Measurements from ENCODE around the gene AS3MT. TPM values are rescaled to one million over a fixed set of nuclear protein-coding genes. Genes with fewer than 3 reads are reported as not detected.
"Not testable (repeated sequence)": the region's sequence is repeated elsewhere in the genome, so short reads cannot be mapped to it uniquely, and the experiment has no call there.

Gene AS3MT
- total RNA-seq: 11.9 TPM
- 10 to 100 TPM in 6 of 8 donors, 1 to 10 TPM in 2; 8.3 to 15.3 (median 11.6) TPM for polyA plus RNA-seq (ENCODE audit: insufficient read depth in 1 of 8, insufficient read length in 8 of 8, low replicate concordance in 1 of 8)
- long read RNA-seq, donor 1: 0 reads
- long read RNA-seq, donor 2: 0 reads
- long read RNA-seq, donor 3: 0 reads
- long read RNA-seq, donor 4: 0 reads
- long read RNA-seq, donor 5, transcript AS3MT-201 (11 exons, 2,404 nt): major isoform, 10 of 10 reads
- long read RNA-seq, donor 5, partial matches to known transcripts: 0 of 10 reads
- long read RNA-seq, donor 5, other reads (novel, unspliced or antisense): 0 of 10 reads
- long read RNA-seq, donor 6, partial matches to known transcripts: 0 of 2 reads
- long read RNA-seq, donor 6, other reads (novel, unspliced or antisense): 0 of 2 reads
- long read RNA-seq, donor 7, partial matches to known transcripts: 0 of 2 reads
- long read RNA-seq, donor 7, other reads (novel, unspliced or antisense): 0 of 2 reads
- long read RNA-seq, donor 8, partial matches to known transcripts: 7 of 8 reads
- long read RNA-seq, donor 8, other reads (novel, unspliced or antisense): 0 of 8 reads
- long read RNA-seq, donor 9, partial matches to known transcripts: 13 of 16 reads
- long read RNA-seq, donor 9, other reads (novel, unspliced or antisense): 0 of 16 reads
- long read RNA-seq, donor 10, partial matches to known transcripts: 10 of 10 reads
- long read RNA-seq, donor 10, other reads (novel, unspliced or antisense): 0 of 10 reads
- long read RNA-seq, donor 11, partial matches to known transcripts: 0 of 2 reads
- long read RNA-seq, donor 11, other reads (novel, unspliced or antisense): 0 of 2 reads

- Histone ChIP-seq H3K4me3 (ENCODE audit: low read length) (peak within 1 kb of the TSS; percentile 62), H3K27me3 (ENCODE audit: control insufficient read depth, insufficient read depth, low read length) (peaks cover 2% of the 10 kb centered on the region), H3K4me1 (ENCODE audit: control insufficient read depth, insufficient read depth, low read length) (peaks cover 9% of the 10 kb centered on the region), H3K27ac (ENCODE audit: low read length) (peak within 1 kb of the TSS; percentile 55), H3K36me3 (ENCODE audit: control insufficient read depth, insufficient read depth, low read length) (no peaks in the 10 kb centered on the region), H3K9me3 (replicated peaks; ENCODE audit: control insufficient read depth, low read depth, low read length) (no peaks in the 10 kb centered on the region)
- WGBS (ENCODE audit: insufficient coverage): 1% methylated on average over 43 of the region's 63 CpGs
- peak; percentile 78 for DNase-seq
These were observed at the start of gene AS3MT for GRCh38 chr10:102869258-102870198. Gene AS3MT (plus strand): TSS chr10:102869470. CDS start chr10:102869593, 123 bp downstream.

GRCh38 chr10:102820008-102820407 is 49.3 kb upstream of the AS3MT start:
- H3K9me3 ChIP-seq (replicated peaks; ENCODE audit: control insufficient read depth, low read depth, low read length); H3K4me3 ChIP-seq (ENCODE audit: low read length); H3K27me3 ChIP-seq (ENCODE audit: control insufficient read depth, insufficient read depth, low read length); H3K27ac ChIP-seq (ENCODE audit: low read length); DNase-seq: not testable (repeated sequence)
- 100% methylated on average over 1 of the region's 5 CpGs for WGBS (ENCODE audit: insufficient coverage)
- H3K36me3 ChIP-seq (ENCODE audit: control insufficient read depth, insufficient read depth, low read length): peaks cover 11% of the 10 kb centered on the region
- H3K4me1 ChIP-seq (ENCODE audit: control insufficient read depth, insufficient read depth, low read length): peaks cover 26% of the 10 kb centered on the region

GRCh38 chr10:102822222-102822621 is 47.0 kb upstream of the AS3MT start:
- H3K4me3 ChIP-seq (ENCODE audit: low read length): no peak overlapping the region
- no peaks in the 10 kb centered on the region for H3K9me3 ChIP-seq (replicated peaks; ENCODE audit: control insufficient read depth, low read depth, low read length)
- 83% methylated on average over 8 of the region's 12 CpGs for WGBS (ENCODE audit: insufficient coverage)
- H3K4me1 ChIP-seq (ENCODE audit: control insufficient read depth, insufficient read depth, low read length): peaks cover 7% of the 10 kb centered on the region
- H3K27ac ChIP-seq (ENCODE audit: low read length): no peak overlapping the region
- no peaks in the 10 kb centered on the region for H3K36me3 ChIP-seq (ENCODE audit: control insufficient read depth, insufficient read depth, low read length)
- DNase-seq: no peak
- H3K27me3 ChIP-seq (ENCODE audit: control insufficient read depth, insufficient read depth, low read length): no peaks in the 10 kb centered on the region

GRCh38 chr10:102824664-102825063 is 44.6 kb upstream of the AS3MT start:
- 88% methylated on average over 2 of the region's 4 CpGs for WGBS (ENCODE audit: insufficient coverage)

GRCh38 chr10:102826148-102826796 is 43.0 kb upstream of the AS3MT start:
- no peak for DNase-seq
- WGBS (ENCODE audit: insufficient coverage): 95% methylated on average over 6 of the region's 9 CpGs
- Histone ChIP-seq H3K4me1 (ENCODE audit: control insufficient read depth, insufficient read depth, low read length) (no peaks in the 10 kb centered on the region), H3K9me3 (replicated peaks; ENCODE audit: control insufficient read depth, low read depth, low read length) (no peaks in the 10 kb centered on the region), H3K27ac (ENCODE audit: low read length) (no peak overlapping the region), H3K36me3 (ENCODE audit: control insufficient read depth, insufficient read depth, low read length) (no peaks in the 10 kb centered on the region), H3K4me3 (ENCODE audit: low read length) (no peak overlapping the region), H3K27me3 (ENCODE audit: control insufficient read depth, insufficient read depth, low read length) (peaks cover 2% of the 10 kb centered on the region)

More at GRCh38 chr10:102824664-102825063, 44.6 kb upstream of the AS3MT start:
- H3K36me3 ChIP-seq (ENCODE audit: control insufficient read depth, insufficient read depth, low read length): no peaks in the 10 kb centered on the region
- H3K27ac ChIP-seq (ENCODE audit: low read length): no peak overlapping the region
- no peaks in the 10 kb centered on the region for H3K27me3 ChIP-seq (ENCODE audit: control insufficient read depth, insufficient read depth, low read length)
- H3K9me3 ChIP-seq (replicated peaks; ENCODE audit: control insufficient read depth, low read depth, low read length): no peaks in the 10 kb centered on the region
- no peaks in the 10 kb centered on the region for H3K4me1 ChIP-seq (ENCODE audit: control insufficient read depth, insufficient read depth, low read length)
- no peak for DNase-seq
- no peak overlapping the region for H3K4me3 ChIP-seq (ENCODE audit: low read length)

- H3K4me1 ChIP-seq (ENCODE audit: control insufficient read depth, insufficient read depth, low read length): no peaks in the 10 kb centered on the region
- 49% methylated on average over 2 of the region's 5 CpGs for whole genome bisulfite sequencing (ENCODE audit: insufficient coverage)
These were observed 41.7 kb upstream of the AS3MT start for GRCh38 chr10:102827597-102827975.

GRCh38 chr10:102831322-102832071 is 37.8 kb upstream of the AS3MT start:
- Histone ChIP-seq H3K36me3 (ENCODE audit: control insufficient read depth, insufficient read depth, low read length) (no peaks in the 10 kb centered on the region), H3K4me1 (ENCODE audit: control insufficient read depth, insufficient read depth, low read length) (peaks cover 2% of the 10 kb centered on the region), H3K27ac (ENCODE audit: low read length) (no peak overlapping the region), H3K27me3 (ENCODE audit: control insufficient read depth, insufficient read depth, low read length) (peaks cover 2% of the 10 kb centered on the region), H3K9me3 (replicated peaks; ENCODE audit: control insufficient read depth, low read depth, low read length) (no peaks in the 10 kb centered on the region), H3K4me3 (ENCODE audit: low read length) (no peak overlapping the region)
- no peak for DNase-seq
- WGBS (ENCODE audit: insufficient coverage): 82% methylated on average over 6 of the region's 16 CpGs

More at GRCh38 chr10:102827597-102827975, 41.7 kb upstream of the AS3MT start:
- Histone ChIP-seq H3K27ac (ENCODE audit: low read length) (no peak overlapping the region), H3K4me3 (ENCODE audit: low read length) (no peak overlapping the region), H3K27me3 (ENCODE audit: control insufficient read depth, insufficient read depth, low read length) (peaks cover 2% of the 10 kb centered on the region), H3K9me3 (replicated peaks; ENCODE audit: control insufficient read depth, low read depth, low read length) (no peaks in the 10 kb centered on the region), H3K36me3 (ENCODE audit: control insufficient read depth, insufficient read depth, low read length) (no peaks in the 10 kb centered on the region)
- DNase-seq: no peak

GRCh38 chr10:102832248-102832647 is 37.0 kb upstream of the AS3MT start:
- H3K27me3 ChIP-seq (ENCODE audit: control insufficient read depth, insufficient read depth, low read length): peaks cover 2% of the 10 kb centered on the region
- H3K4me3 ChIP-seq (ENCODE audit: low read length): no peak overlapping the region
- no peaks in the 10 kb centered on the region for H3K9me3 ChIP-seq (replicated peaks; ENCODE audit: control insufficient read depth, low read depth, low read length)
- no peak overlapping the region for H3K27ac ChIP-seq (ENCODE audit: low read length)
- no peak for DNase-seq
- peaks cover 2% of the 10 kb centered on the region for H3K4me1 ChIP-seq (ENCODE audit: control insufficient read depth, insufficient read depth, low read length)
- WGBS (ENCODE audit: insufficient coverage): 86% methylated on average over 11 of the region's 14 CpGs
- no peaks in the 10 kb centered on the region for H3K36me3 ChIP-seq (ENCODE audit: control insufficient read depth, insufficient read depth, low read length)

- Histone ChIP-seq H3K4me1 (ENCODE audit: control insufficient read depth, insufficient read depth, low read length) (peaks cover 5% of the 10 kb centered on the region), H3K27me3 (ENCODE audit: control insufficient read depth, insufficient read depth, low read length) (peaks cover 2% of the 10 kb centered on the region), H3K27ac (ENCODE audit: low read length) (no peak overlapping the region), H3K36me3 (ENCODE audit: control insufficient read depth, insufficient read depth, low read length) (no peaks in the 10 kb centered on the region), H3K4me3 (ENCODE audit: low read length) (no peak overlapping the region), H3K9me3 (replicated peaks; ENCODE audit: control insufficient read depth, low read depth, low read length) (no peaks in the 10 kb centered on the region)
- 83% methylated on average over 1 of the region's 4 CpGs for WGBS (ENCODE audit: insufficient coverage)
- no peak for DNase-seq
These were observed 36.3 kb upstream of the AS3MT start for GRCh38 chr10:102832987-102833386.

Data from muscle of leg (tissue), 16 donors.